K562 (cell line): ENCODE data around the gene ZNF143. TPM values are rescaled to one million over a fixed set of nuclear protein-coding genes. Genes with fewer than 3 reads are reported as not detected.
A peak's percentile ranks its signal among the peaks of the same experiment; 100 is the strongest.

Source experiments
- ATF7 ChIP-seq: fragments of 450-650 bp; IDR thresholded peaks from 2 replicates; pipeline ENCODE4 v1.7.1; 2014; ENCODE audit warnings: mild to moderate bottlenecking, moderate library complexity
- BRF1 ChIP-seq: IDR thresholded peaks from 3 replicates; pipeline ENCODE4 v1.6.1; 2011; ENCODE audit warnings: borderline replicate concordance, mild to moderate bottlenecking; ENCODE audit not compliant: insufficient read length; ENCODE audit errors: extremely low read depth
- DACH1 ChIP-seq: fragments of 450-650 bp; IDR thresholded peaks from 2 replicates; pipeline ENCODE4 v1.6.1; 2018; ENCODE audit not compliant: partially characterized antibody
- GABPB2 ChIP-seq: fragments of 250-450 bp; sonication (Bioruptor Pico); conservative IDR thresholded peaks from 2 replicates; pipeline ENCODE4 v1.5.1; 2021; ENCODE audit warnings: mild to moderate bottlenecking
- HMG20B ChIP-seq: fragments of 250-450 bp; sonication (Bioruptor Pico); IDR thresholded peaks from 2 replicates; pipeline ENCODE4 v1.5.0; 2021; ENCODE audit warnings: mild to moderate bottlenecking
- HMGN3 ChIP-seq: IDR thresholded peaks from 2 replicates; pipeline ENCODE4 v1.6.1; 2011; ENCODE audit warnings: borderline replicate concordance, low read depth, mild to moderate bottlenecking, mixed read lengths, low read length; ENCODE audit not compliant: insufficient read length; ENCODE audit errors: extremely low read depth
- HMGXB4 ChIP-seq: sonication (generic); formaldehyde crosslinking; IDR thresholded peaks from 2 replicates; pipeline ENCODE4 v1.8.1; 2023; ENCODE audit warnings: mild to moderate bottlenecking, missing genetic modification reagents
- MITF ChIP-seq: IDR thresholded peaks from 2 replicates; pipeline ENCODE4 v1.6.1; 2014; ENCODE audit warnings: antibody characterized with exemption
- MYC ChIP-seq, 2 experiments: fragments of 250-450 bp in 1 of 2; sonication (Bioruptor Pico) in 1 of 2; IDR thresholded peaks; 2 replicates each; pipeline versions ENCODE4 v1.5.1 to v1.6.1; 2012 to 2021; ENCODE audit warnings: low read depth in 2 of 2, borderline replicate concordance in 1 of 2, improper control_type of control experiment in 1 of 2, low read length in 1 of 2, mild to moderate bottlenecking in 1 of 2, moderate library complexity in 1 of 2
- POLR2AphosphoS2 ChIP-seq: IDR thresholded peaks from 2 replicates; pipeline ENCODE4 v1.6.1; 2012; ENCODE audit warnings: low read length, improper control_type of control experiment
- PYGO2 ChIP-seq: fragments of 450-650 bp; IDR thresholded peaks from 2 replicates; pipeline ENCODE4 v1.6.1; 2016; ENCODE audit warnings: mild to moderate bottlenecking, missing genetic modification characterization, moderate library complexity, missing compliant biosample characterization
- RFX5 ChIP-seq: IDR thresholded peaks from 2 replicates; pipeline ENCODE4 v1.6.1; 2011; ENCODE audit warnings: low read depth, mild to moderate bottlenecking, improper control_type of control experiment, low read length
- U2AF2 ChIP-seq: fragments of 200-400 bp; formaldehyde crosslinking; optimal IDR thresholded peaks from 2 replicates; pipeline ENCODE3; 2017; ENCODE audit warnings: low read depth, mild to moderate bottlenecking, low read length
- USF1 ChIP-seq: sonication (generic); formaldehyde crosslinking; IDR thresholded peaks from 2 replicates; pipeline ENCODE4 v1.9.0; 2022; ENCODE audit warnings: mild to moderate bottlenecking, missing genetic modification reagents
- XRCC4 ChIP-seq: IDR thresholded peaks from one replicate; pipeline ENCODE4 v1.6.1; 2011; ENCODE audit not compliant: insufficient read depth, insufficient read length; ENCODE audit errors: extremely low read depth
- XRCC5 ChIP-seq: fragments of 200-400 bp; formaldehyde crosslinking; IDR thresholded peaks from 2 replicates; pipeline ENCODE4 v1.6.1; 2017; ENCODE audit warnings: low read depth, mild to moderate bottlenecking, low read length
- ZNF639 ChIP-seq, 2 experiments: fragments of 200-800 bp in 1 of 2; sonication (Bioruptor generic) in 1 of 2; sonication (generic) in 1 of 2; formaldehyde crosslinking in 1 of 2; IDR thresholded peaks in 1 of 2; conservative IDR thresholded peaks in 1 of 2; 2 replicates each; pipeline versions ENCODE4 v1.5.0 to v1.6.1; 2016 to 2020; ENCODE audit warnings: missing compliant biosample characterization in 1 of 2, missing genetic modification characterization in 1 of 2, missing genetic modification reagents in 1 of 2
- ZNF655 ChIP-seq: fragments of 250-450 bp; sonication (Bioruptor Pico); IDR thresholded peaks from 2 replicates; pipeline ENCODE4 v1.5.0; 2021
- ZNF766 ChIP-seq: fragments of 200-800 bp; sonication (Bioruptor generic); conservative IDR thresholded peaks from 2 replicates; pipeline ENCODE4 v1.6.1; 2016; ENCODE audit warnings: missing genetic modification characterization, missing compliant biosample characterization
- polyA plus RNA-seq, 8 experiments: library from polyadenylated mRNA; depleted of rRNA in 4 of 8; stranded (reverse) in 5 of 8; unstranded in 3 of 8; fragments of >200 nt; fragmentation: Nextera tagmentation in 2 of 8; fragmentation: Illumina TruSeq in 1 of 8; extraction: Ambion mirVana in 2 of 8; extraction: Trizol in 1 of 8; gene quantifications; 2 replicates each; pipeline versions ENCODE4 v1.2.1 to v1.2.3, GENCODE V29; 2011 to 2014; ENCODE audit warnings: inconsistent platforms in 1 of 8, missing spikeins in 1 of 8
- total RNA-seq, 7 experiments: library from RNA; depleted of rRNA in 6 of 7; stranded (reverse); fragments of >200 nt in 6 of 7; fragmentation: Illumina TruSeq in 2 of 7; extraction: Trizol in 2 of 7; gene quantifications; 2 replicates each; pipeline versions ENCODE4 v1.2.1 to v1.2.3, GENCODE V29; 2011 to 2021; ENCODE audit warnings: low replicate concordance in 1 of 7

Gene ZNF143
- total and polyA plus RNA-seq, 9 of the 15 experiments (the other 6 are each of a cell fraction or from before 2014, with no cell fraction given) = 18.4 to 58.5 (median 27.1) TPM

GRCh38 chr11:9573052-9573774 is 112.4 kb downstream of the ZNF143 start, which contains the start of gene WEE1 (continued):
- TF ChIP-seq MITF (no peak; the same call in 1 of the 2 replicates), HMG20B (CRISPR knock-in tag) (no peak), ZNF639 (CRISPR knock-in tag; conservative IDR thresholded peaks at IDR 0.05 in 1 of 2, IDR thresholded peaks at IDR 0.05 in 1 of 2) (peak in 1 of 2 experiments; percentile 88; a peak in 2 of 4 replicates), HMGN3 (peak; percentile 38), ZNF655 (CRISPR knock-in tag) (no peak), GABPB2 (no peak), XRCC5 (peak; percentile 10; the same call in 1 of the 2 replicates), RFX5 (no peak), MYC (IDR thresholded peaks at IDR 0.05; ENCODE audit: low read depth, low read length) (peak; percentile 75; the same call in 1 of the 2 replicates), MYC (CRISPR knock-in tag; IDR thresholded peaks at IDR 0.05; ENCODE audit: borderline replicate concordance, low read depth) (no peak; the same call in 1 of the 2 replicates), BRF1 (no peak), ATF7 (peak; percentile 85; the same call in 1 of the 2 replicates), ZNF766 (no peak), U2AF2 (no peak), USF1 (CRISPR knock-in tag) (peak; percentile 91), POLR2AphosphoS2 (peak; percentile 37; the same call in 1 of the 2 replicates), PYGO2 (tag) (no peak), XRCC4 (no peak), DACH1 (no peak), HMGXB4 (CRISPR knock-in tag) (no peak; the same call in 1 of the 2 replicates)
